ENCODE data around the gene YES1.
A peak's percentile ranks its signal among the peaks of the same experiment; 100 is the strongest.

YES1 gene

DNA sequence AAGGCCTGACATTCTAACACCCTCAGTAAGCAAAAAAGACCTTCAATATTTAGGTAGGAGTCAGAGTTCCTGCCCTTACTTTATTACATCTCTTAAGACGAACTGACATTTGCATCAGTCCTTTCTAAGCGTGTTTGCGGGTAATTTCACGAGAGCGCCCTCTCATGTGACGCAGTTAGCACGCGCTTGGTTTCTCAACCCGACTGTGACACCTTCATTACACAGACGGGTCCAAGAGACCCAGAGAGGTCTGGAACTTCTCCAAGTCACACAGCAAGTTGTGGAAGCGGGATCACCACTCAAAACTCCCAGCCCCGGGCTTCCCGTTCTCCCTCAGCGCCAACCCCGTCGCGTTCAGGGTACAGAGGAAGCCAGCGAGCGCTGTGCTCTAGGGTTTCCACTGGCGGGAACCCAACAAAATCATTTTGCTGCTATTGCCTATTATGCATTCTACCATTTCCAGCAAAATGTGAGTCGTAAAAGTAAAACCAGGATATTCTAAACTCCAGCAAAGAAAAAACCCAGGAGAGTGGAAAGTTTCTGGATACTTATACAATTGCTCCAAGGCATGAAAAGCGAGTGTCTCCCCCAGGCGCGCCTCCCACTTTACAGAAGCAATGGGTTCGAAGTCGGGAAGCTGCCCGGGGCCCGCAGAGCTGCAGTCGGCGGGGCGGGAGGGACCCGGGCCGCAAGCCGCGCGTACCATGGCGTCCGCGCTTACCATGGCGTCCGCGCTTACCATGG is 100.2 kb downstream of the YES1 start:
- peak; percentile 80 for DNase-seq (ENCODE audit: low spot score)
- TF ChIP-seq, protein P1, sequence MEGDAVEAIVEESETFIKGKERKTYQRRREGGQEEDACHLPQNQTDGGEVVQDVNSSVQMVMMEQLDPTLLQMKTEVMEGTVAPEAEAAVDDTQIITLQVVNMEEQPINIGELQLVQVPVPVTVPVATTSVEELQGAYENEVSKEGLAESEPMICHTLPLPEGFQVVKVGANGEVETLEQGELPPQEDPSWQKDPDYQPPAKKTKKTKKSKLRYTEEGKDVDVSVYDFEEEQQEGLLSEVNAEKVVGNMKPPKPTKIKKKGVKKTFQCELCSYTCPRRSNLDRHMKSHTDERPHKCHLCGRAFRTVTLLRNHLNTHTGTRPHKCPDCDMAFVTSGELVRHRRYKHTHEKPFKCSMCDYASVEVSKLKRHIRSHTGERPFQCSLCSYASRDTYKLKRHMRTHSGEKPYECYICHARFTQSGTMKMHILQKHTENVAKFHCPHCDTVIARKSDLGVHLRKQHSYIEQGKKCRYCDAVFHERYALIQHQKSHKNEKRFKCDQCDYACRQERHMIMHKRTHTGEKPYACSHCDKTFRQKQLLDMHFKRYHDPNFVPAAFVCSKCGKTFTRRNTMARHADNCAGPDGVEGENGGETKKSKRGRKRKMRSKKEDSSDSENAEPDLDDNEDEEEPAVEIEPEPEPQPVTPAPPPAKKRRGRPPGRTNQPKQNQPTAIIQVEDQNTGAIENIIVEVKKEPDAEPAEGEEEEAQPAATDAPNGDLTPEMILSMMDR (IDR thresholded peaks at IDR 0.05; ENCODE audit: extremely low read depth, missing control alignments): peak; percentile 25

DNA sequence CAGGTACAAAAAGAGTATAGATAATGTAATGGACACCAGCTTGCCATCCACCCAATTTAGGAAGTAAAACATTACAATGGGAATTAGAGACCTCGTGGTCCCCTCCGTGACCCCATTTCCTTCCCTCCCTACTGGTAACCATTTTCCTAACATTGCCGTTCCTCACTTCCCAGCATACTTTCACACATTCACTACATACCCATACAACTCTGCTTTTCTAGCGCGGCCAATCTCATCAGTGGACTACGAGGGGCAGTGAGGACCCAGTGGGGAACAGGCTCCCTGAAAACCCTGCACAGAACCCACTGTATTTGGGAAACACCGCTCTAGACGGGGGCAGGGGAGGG is 100.8 kb downstream of the YES1 start:
- TF ChIP-seq, protein P1 (IDR thresholded peaks at IDR 0.05; ENCODE audit: extremely low read depth, missing control alignments): no peak
- peak; percentile 13 for DNase-seq (ENCODE audit: low spot score)

DNA sequence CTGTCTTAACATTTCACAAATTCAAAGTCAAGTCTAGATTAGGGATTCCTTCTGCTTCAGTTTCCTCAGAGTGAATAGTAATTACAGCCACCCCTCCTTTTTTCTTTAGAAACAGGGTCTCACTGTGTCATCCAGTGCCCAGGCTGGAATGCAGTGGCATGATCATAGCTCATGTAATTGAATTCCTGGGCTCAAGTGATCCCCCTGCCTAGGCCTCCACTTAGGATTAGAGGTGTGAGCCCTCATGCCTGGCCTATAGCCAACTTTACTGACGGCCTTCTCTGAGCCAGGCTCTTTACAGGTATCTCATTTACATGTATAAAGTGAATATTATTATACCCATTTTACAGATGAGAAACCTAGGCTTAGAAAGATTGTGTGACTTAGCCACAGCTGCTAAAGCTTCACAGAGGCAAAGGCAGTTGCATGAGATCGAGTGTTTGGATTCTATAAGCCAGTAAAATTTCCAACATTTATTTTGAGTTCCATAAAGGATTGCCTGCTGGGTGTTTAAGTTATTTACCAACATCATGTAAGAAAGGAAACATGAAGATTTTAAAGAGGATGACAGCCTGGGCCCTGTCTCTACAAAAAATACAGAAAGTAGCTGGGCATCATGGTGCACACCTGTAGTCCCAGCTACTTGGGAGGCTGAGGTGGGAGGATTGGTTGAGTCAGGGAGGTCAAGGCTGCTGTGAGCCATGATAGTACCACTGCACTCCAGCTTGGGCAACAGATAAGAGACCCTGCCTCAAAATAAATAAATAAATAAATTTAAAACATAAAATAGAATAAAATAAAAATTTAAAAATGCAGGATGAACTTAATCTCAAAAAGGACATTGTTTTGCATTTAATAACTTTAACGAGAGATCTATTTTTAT is 101.4 kb downstream of the YES1 start:
- TF ChIP-seq, protein P1 (IDR thresholded peaks at IDR 0.05; ENCODE audit: extremely low read depth, missing control alignments): no peak
- DNase-seq (ENCODE audit: low spot score): no peak

DNA sequence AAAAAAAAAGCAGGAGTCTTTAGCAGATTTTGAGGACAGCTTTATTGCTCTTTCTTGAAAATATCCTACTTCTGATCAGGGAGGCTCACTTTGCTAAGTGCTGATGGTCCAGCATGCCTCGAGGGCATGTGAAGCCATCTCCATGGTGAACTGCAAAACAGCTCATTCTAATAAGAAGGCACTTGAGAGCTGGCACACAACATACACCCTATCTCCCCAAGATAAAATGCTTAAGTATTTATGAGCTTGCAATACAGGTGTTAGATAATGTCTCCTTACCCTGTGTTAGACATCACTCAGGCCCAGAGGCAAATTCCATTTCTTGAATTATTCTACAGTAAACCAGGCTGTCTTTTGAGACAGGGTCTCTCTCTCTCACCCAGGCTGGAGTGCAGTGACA is 102.3 kb downstream of the YES1 start:
- TF ChIP-seq, protein P1 (IDR thresholded peaks at IDR 0.05; ENCODE audit: extremely low read depth, missing control alignments): no peak

DNA sequence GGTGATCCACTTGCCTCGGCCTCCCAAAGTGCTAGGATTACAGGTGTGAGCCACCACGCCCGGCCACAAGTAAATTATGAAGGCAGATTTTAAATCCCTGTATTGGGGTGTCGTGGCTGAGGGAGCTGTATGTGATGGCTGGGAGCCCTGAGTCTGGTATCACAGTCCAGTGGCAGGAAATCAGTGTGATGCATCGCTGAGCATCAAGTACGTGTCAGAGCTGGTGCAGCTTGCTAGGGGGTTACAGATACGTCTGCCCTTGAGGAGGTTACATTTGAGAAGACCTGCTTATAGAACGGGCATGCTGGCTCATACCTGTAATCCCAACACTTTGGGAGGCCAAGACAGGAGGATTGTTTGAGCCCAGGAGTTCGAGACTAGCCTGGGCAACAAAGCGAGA is 103.9 kb downstream of the YES1 start:
- TF ChIP-seq, protein P1 (IDR thresholded peaks at IDR 0.05; ENCODE audit: extremely low read depth, missing control alignments): no peak
- no peak for DNase-seq (ENCODE audit: low spot score)

More for the DNA sequence above, 102.3 kb downstream of the YES1 start:
- no peak for DNase-seq (ENCODE audit: low spot score)

DNA sequence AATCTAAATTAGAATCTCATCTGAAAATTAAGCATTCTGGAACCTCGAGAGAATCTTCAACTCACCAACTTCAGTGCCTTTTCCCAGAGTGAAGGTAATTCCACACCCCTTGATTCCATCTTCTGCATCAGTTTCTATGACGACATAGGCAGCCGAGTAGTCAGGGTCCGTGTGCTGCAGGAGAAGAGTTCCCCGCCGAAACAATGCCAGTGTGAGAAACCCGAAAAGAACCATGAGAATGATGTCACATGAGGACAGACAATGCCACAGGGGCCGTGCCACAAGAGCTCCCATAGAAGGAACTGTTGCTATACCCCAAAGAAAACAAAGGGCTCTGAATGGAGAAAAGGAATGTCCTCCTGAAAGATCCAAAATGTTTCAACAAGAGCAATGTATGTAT is 105.6 kb downstream of the YES1 start:
- TF ChIP-seq, protein P1 (IDR thresholded peaks at IDR 0.05; ENCODE audit: extremely low read depth, missing control alignments): no peak

More for the DNA sequence above, 105.6 kb downstream of the YES1 start:
- no peak for DNase-seq (ENCODE audit: low spot score)
